DMS53 treated with DMSO at 0.1 percent for 48 hours (cell line): ENCODE measurements around the gene STAB2.
"Not testable (repeated sequence)": the region's sequence is repeated elsewhere in the genome, so short reads cannot be mapped to it uniquely, and the experiment has no call there.

Experiments used
- DNase-seq: peaks from one replicate; lab custom pipeline; 2025; ENCODE audit not compliant: unreplicated experiment; lab: John Stamatoyannopoulos, UW

STAB2 gene

DNA sequence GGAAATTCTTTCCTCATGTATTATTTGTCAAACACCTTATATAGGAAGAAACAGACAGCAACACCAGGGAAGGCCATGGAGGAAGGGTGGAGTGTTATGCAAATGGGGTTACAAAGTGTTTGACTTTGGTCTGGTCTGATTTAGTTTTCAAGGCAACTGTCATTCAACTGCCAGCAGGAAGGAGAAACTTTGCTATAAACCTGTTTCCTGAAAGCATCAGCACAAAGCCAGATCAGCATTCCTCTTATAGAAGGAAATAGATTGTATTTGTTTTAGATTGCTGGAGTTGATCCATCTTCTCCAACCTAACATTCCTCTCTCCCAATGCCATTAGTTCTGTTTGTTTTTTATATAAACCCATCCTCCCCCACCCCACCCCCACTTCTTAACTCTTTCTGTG lies 65.7 kb downstream of the STAB2 start:
- DNase-seq = no peak

DNA sequence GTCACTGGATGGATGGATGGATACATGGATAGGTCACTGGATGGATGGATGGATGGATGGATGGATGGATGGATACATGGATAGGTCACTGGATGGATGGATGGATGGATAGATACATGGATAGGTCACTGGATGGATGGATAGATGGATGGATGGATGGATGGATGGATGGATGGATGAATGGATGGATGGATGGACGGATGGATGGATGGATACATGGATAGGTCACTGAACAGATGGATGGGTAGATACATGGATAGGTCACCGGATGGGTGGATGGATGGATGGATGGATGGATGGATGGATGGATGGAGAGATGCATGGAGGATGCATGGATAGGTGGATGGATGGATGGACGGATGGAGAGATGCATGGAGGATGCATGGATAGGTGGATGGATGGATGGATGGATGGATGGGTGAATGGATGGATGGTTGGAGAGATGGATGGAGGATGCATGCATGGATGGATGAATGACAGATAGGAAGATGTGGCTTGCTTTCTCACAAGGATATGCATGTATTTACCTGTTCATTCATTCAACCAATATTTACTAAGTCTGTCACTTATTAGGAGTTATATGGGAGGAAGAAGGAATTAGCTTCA lies 66.6 kb downstream of the STAB2 start:
- DNase-seq = not testable (repeated sequence)

DNA sequence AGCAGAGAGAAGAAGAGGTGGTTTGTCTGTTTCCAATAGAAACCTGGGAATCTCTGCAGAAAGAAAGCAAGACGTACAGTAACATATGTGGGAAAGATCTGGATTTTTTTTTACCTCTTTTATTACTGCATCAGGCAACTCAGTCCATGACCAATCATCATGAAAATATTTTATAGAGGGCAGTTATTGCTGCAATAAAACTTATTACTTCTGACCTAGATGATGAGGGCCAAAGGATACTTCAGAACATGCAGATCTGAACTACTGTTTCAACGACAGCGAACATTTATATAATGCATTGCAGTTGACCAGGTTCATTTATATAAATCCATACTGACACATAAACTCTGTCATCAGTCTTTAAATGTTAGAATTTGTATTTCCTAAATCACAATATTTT lies 67.7 kb downstream of the STAB2 start:
- DNase-seq = no peak

DNA sequence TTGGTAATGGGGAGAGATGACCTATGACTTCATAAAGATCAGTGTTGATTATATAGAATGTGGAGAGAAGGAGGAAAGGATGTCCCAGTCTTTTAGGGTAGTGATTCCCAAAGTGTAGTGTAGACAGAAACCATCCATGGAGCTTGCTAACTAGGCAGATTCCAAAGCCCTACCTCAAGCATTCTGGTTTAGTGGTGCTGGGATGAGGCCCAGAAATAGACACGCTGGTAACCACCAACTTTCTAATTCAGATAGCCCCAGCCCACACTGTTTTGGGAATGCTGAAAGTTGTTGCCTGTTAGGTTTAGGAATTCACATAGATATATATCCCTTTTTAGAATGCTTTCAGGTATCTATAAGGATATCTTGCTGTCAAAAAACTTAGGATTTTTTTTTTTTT lies 69.2 kb downstream of the STAB2 start:
- DNase-seq = no peak

DNA sequence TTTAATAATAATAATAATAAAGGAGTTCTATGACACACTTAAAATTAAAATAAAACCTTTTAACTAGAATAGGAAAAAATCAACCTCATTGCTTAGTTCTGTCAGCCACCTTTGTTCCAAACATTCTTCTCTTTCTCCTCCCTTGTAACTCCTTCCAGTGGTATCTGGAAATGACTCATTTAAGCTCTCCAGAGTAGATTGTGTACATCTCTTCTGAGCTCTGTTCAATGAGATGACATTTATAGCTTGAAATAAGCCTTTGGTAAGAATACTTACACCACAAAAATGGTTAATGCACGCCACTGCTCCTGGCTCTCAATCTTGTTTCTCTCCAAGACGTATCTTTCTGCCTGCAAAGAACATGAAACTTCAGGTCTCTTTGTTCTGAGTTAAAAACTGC lies 70.3 kb downstream of the STAB2 start:
- DNase-seq = no peak

DNA sequence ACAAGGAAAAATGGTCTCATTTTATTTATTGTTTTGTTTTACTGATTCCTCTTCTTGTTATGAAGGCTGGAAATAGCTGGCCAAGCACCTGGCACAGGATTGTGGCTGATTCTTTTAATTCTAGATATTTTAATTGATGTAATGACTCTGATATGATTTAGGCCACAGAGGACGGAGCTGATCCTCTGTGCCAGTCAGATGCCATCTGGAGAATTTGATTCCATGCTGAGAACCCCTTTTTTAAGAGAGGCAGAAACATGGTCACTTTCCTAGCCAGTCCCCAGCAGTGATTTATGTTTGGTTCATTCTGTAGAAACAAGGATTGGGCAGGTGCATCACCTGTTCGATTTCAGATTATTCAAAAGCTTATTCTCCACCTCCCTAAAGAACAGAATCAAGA lies 77.6 kb downstream of the STAB2 start:
- DNase-seq = no peak

DNA sequence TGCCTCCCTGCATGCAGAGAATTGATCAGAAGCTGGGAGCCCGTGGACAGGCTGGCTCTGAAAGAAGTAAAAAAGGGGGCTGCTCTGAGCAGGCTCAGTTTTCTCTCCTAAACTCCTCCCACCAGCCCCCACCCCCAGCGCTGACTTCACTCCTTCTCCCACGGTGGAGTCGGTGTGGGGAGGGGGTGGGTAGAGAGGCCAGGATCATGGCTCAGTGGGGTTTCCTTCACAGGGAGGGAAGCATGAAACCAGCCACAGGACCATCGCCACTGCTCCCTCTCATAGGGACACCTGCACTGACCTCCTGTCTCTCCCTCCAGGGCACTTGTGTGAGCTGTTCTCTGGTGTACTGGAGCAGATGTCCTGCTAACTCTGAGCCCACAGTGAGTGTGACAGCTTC lies 78.9 kb downstream of the STAB2 start:
- DNase-seq = no peak

DNA sequence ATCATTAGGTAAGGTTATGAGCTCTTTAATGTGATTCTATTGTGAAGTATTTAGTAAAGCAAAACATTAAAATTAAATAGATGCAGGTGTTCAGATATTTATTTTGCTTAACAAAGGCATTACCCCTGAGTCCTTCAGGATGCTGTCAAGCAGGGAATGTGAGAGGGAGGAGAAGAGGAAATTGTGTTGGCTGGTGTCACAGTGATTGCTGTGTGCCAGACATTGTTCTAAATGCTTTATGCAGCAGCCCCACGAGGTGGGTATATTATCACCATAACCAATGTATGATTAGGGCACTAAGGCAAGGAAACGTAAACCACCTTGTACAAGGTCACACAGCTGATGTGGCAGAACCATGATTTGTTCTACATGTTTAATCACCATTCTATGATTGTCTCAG lies 80.1 kb downstream of the STAB2 start:
- DNase-seq = peak; percentile 15

DNA sequence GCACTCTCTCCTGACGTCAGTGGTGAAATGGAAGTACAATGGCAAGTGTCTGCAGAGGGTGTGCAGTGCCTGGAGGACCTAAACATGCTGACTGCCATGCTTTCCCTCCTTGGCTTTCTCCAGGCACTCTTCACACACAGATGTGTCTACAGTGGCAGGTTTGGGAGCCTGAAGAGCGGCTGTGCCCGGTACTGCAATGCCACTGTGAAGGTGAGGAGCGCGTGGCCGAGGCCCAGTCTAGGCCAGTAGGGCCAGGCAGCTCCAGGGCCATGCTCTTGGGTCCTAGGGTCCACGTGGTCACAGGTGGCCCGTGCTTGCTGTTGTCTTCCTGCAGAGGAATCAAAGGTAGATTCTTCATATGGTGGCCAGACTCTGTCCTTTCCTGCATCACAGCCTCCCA lies 81.4 kb downstream of the STAB2 start:
- DNase-seq = no peak

DNA sequence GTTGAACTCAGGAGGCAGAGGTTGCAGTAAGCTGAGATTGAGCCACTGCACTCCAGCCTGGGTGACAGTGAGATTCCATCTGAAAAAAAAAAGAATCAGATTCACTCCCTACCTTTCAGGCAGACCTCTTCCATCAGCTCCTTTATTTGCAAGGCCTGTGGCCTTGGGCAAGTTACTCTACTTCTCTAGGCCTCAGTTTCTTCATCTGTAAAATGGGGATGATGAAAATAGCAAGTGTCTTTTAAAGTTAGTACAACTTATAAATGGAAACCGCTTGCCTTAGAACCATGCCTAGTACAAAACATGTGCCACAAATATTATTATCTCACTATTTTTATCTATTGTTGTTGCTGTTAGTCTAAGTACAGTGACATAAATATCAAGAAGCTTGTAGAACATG lies 84.3 kb downstream of the STAB2 start:
- no peak for DNase-seq

DNA sequence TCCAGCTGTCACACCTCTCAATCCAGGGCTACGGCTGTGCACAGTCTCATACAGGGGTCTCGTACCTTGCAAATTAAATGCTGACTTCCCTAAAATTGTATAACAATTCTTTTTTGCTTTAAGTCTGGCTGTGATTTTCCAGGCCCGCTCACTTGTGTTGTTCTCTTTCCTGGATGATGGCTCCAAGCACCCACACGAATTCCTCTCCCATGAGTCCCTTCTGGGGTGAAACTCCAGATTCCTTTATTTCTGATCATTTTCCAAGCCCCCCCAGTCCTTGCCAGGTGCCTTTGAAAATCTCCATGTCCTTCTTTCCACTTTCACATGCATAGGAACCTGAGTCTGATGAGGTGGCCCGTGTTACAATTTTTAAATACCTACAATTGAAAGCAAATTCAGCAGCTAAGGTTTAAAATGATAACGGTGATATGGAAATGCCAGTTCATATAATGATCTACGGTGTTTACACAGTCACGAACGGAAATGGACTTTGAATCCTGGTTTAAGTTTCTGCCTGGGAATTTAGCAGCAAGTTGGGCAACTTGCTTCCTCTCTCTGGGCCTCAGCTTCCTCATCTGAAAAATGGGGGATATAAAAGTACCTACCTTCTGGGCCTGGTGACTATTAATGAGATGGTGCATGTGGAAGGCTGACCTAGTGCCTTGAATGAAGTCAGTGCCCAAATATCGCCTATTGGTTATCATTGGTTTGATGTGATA lies 85.5 kb downstream of the STAB2 start:
- peak; percentile 26 for DNase-seq

DNA sequence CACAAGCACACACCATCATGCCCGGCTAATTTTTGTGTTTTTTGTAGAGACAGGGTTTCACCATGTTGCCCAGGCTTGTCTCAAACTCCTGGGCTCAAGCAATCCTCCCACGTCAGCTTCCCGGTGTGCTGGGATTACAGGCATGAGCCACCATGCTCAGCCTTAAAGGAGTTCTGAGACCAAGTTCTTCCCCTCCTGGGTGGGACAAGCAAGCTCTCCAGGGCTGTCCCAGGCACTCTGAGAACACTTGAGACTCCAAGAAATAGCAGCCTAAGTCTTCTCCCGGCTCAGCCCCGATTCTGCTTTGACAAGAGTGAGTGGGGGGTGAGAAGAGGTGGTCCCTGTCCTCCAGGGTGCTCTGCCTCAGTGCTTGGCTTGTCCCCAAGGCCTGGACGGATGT lies 86.4 kb downstream of the STAB2 start:
- no peak for DNase-seq

DNA sequence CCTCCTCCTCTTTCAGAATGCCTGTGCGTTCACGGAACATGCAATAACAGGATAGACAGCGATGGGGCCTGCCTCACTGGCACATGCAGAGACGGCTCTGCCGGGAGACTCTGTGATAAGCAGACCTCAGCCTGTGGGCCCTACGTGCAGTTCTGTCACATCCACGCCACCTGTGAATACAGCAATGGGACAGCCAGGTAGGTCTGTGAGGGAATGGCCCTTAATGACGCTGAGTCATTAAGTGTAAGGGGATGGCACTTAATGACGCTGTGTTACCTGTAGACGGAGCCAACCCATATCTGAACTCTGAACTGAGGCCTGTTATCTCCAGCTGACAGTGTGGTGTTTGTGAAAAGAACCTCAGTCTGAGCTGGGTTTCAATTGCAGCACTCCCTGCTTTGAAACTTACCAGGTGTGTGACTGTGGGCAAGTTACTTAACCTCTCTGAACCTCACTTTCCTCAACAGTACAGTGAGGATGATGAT lies 86.9 kb downstream of the STAB2 start:
- no peak for DNase-seq

DNA sequence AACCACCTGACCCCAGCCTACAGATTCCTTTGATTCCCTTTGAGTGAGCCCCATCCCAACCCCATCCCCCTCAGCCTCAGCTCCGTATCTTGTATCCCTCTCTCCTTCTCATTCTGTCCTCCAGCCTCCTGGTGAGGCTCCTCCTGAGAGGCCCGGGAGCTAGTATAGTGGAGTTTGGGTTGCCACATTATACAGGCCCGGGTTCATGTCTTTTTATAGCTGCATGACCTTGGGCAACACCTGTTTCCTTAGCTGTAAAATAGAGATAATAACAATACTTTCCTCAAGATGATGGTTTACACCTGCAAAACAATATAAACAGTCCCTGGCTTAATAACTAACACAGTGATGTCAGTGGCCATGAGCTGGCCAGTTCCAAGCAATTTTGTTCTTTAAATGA lies 89.8 kb downstream of the STAB2 start:
- no peak for DNase-seq

DNA sequence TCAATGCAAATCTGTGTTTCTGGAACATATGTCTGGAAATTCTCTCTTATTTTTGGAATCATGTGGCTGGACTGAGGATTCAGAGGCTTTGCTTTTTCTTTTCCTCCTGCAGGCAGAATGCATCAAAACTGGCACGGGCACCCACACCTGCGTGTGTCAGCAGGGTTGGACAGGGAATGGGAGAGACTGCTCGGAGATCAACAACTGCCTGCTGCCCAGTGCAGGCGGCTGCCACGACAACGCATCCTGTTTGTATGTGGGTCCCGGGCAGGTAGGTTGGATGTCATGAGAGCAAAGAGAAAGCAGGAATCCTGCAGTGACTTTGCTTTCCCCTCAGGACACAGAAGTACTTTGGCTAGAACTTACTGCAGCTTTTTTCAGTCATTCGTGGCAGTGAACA lies 90.3 kb downstream of the STAB2 start:
- peak; percentile 82 for DNase-seq

DNA sequence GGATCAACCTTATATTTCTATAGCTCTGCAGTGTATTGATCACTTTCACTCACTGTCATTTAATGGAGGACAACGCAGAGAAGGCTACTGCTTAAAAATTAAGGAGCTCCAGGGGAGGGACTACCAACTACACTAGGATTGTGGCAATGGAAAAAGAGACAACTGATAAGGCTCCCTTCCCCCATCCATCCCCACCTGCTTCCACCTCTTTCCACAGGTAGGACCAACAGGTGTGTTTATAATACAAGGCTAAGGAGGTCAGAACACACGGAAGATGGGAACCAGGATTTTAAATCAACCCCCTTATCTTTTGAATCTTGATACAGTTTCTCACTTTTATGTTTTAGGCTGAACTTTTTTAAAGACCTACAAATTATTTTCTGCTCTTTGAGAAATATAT lies 90.8 kb downstream of the STAB2 start:
- peak; percentile 27 for DNase-seq

DNA sequence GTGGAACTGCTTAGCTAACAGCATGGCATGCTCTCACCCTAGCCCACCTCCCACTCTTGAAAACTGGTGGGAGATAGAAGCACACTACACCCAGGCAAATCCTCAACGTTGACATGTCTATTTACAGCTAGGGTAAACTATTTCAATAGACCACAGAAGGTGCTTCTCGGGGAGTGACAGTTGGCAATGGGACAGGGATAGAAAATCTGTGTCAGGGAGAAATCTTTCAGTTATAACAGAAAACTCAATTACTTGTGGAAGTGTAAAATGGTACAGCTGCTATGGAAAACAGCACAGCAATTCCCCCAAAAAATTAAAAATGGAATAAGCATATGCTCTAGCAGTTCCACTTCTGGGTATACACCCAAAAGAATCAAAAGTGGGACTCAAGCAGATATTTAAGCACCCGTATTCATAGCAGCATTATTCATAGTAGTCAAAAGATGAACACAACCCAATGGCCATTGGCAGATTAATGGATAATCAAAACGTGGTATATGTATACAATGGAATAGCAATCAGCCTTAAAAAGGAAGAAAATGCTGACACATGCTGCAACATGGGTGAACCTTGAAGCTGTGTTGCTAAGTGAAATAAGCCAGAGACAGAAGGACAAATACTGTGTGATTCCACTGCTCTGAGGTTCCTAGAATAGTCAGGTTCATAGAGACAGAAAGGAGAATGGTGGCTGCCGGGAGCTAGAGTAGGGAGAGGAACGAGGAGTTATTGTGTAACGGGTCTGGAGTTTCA lies 92.5 kb downstream of the STAB2 start:
- DNase-seq = no peak

DNA sequence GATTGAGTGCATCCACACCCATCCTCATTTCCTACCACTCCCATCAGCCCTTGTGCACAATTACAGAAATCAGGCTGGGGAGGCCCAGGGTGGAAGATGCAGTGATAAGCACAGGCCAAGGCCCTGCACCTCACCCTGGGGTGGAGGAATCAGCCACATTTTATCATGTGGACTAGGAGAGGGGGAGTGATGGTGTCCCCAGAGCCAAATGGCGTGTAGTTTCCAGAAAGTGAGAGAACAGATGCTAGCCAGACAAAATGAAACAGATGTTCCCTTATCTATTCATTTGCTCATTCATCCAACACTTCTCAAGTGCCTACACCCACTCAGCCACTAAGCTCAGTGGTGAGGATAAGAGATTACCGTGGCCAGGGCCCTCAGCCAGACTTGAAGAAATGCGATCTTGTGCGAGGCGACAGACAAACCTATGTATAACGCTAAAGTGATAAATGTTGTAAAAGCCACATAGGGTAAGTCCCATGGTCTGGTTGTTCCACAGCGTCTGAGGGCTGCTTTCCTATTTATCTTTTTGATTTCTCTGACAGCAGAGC lies 93.6 kb downstream of the STAB2 start:
- DNase-seq = peak; percentile 57

DNA sequence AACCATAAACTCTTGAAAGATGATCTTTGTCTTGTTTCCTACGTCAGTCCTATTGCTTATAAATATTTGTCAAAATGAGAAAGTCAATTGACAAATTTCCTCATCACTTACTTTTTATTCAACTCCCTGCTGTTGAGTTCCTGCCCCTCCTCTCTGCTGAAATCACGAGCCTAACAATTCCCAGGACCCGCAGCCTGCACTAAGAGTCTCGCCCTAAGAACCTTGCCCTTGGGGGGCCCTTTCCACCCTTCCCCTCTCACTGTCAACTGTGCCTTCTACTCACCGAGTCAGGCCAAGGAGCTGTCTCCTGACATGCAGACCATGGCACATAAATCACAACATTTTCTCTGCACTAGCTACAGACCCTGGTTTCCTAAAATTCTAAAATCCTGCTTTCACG lies 99.0 kb downstream of the STAB2 start:
- no peak for DNase-seq

DNA sequence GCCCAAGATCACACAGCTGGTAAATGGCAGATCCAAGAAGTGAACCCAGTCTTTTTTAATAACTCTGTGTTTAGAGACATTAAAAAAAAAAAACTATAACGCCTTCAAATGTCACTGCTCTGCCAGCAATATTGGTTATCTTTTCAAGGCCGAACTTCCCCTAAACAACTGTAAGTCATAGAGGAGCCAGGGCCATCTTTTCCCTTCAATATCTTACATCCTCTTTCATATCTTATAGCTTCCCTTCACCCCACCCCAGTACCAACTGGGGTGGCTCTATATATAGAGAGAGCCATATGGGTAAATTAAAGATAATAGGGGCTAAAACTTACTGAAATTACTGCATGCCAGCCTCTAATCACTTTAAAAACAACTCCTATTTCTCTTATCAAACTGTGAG lies 100.2 kb downstream of the STAB2 start:
- DNase-seq = no peak

DNA sequence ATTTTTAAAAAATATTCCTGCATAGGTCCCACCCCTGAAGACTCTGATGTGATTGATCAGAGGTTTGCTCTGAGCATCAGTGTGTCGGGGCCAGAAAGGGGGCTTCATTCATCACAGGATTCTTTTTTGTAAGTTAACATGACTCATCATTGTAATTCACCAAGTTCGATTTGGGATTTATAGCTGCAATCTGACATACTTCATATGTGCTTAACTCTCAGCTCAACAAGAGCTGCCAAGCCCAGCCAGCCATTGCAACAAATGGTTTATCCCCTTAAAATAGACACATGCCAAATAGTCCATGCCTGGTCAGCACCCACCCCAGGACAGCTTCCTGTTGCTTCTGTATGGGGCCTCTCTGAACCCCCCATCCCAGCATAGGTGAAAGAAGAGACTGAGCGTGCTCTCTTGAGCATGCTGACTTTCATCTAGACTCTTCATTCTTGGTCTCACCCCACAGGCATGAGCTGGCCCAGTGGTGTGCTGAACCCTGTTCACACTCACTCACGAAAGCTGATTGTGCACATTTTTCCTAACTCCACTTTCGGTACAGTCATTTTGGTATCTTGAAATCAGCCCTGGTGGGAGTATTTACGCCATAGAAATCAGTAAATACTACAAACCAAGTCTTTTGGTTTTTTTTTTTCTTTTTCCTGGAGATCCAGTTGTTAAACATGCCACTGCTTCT lies 101.4 kb downstream of the STAB2 start:
- no peak for DNase-seq
